Jurkat, Clone E6-1 (cell line): Measurements from ENCODE around the gene SMCHD1. TPM values are rescaled to one million over a fixed set of nuclear protein-coding genes. Genes with fewer than 3 reads are reported as not detected.
A peak's percentile ranks its signal among the peaks of the same experiment; 100 is the strongest.

Source experiments
- DNase-seq: peaks from one replicate; pipeline ENCODE4 v3.0.0-alpha.2; 2011; ENCODE audit warnings: low read depth, low spot score
- H3K4me3 ChIP-seq: 2 replicates; pipeline ENCODE4 v1.5.1; 2011; ENCODE audit warnings: mild to moderate bottlenecking, low read length, control low read depth, moderate library complexity
- polyA plus RNA-seq: library from polyadenylated mRNA; unstranded; fragments of >200 nt; gene quantifications from one replicate; pipeline ENCODE4 v1.2.1, GENCODE V29; 2012; ENCODE audit warnings: missing spikeins; ENCODE audit not compliant: insufficient read length, insufficient read depth

SMCHD1 gene
- 41.8 TPM for polyA plus RNA-seq

- H3K4me3 ChIP-seq, result peak within 1 kb of the TSS; percentile 78
- peak; percentile 75 for DNase-seq
Observed at GRCh38 chr18:2655178-2655953, at the start of gene SMCHD1. Gene SMCHD1, plus strand, starts transcription at chr18:2655726. Its CDS starts 350 bp downstream, at chr18:2656076.

- no peak overlapping the region for H3K4me3 ChIP-seq
- no peak for DNase-seq
Observed at GRCh38 chr18:2606335-2606734, 49.2 kb upstream of the SMCHD1 start.

- H3K4me3 ChIP-seq, result no peak overlapping the region
- DNase-seq, result no peak
Observed at GRCh38 chr18:2609604-2610003, 45.9 kb upstream of the SMCHD1 start.

GRCh38 chr18:2610549-2610948, 45.0 kb upstream of the SMCHD1 start:
- no peak overlapping the region for H3K4me3 ChIP-seq
- DNase-seq, result no peak

GRCh38 chr18:2612996-2613395, 42.5 kb upstream of the SMCHD1 start:
- no peak for DNase-seq
- H3K4me3 ChIP-seq, result no peak overlapping the region

GRCh38 chr18:2617401-2617998, 38.0 kb upstream of the SMCHD1 start:
- H3K4me3 ChIP-seq, result no peak overlapping the region
- no peak for DNase-seq

- H3K4me3 ChIP-seq, result no peak overlapping the region
- no peak for DNase-seq
Observed at GRCh38 chr18:2618009-2618408, 37.5 kb upstream of the SMCHD1 start.

- no peak overlapping the region for H3K4me3 ChIP-seq
- DNase-seq, result no peak
Observed at GRCh38 chr18:2625217-2625616, 30.3 kb upstream of the SMCHD1 start.

GRCh38 chr18:2627821-2628276, 27.7 kb upstream of the SMCHD1 start:
- DNase-seq, result no peak
- H3K4me3 ChIP-seq, result no peak overlapping the region

- DNase-seq, result no peak
- no peak overlapping the region for H3K4me3 ChIP-seq
Observed at GRCh38 chr18:2629003-2629402, 26.5 kb upstream of the SMCHD1 start.

GRCh38 chr18:2635586-2635985, 19.9 kb upstream of the SMCHD1 start:
- no peak for DNase-seq
- no peak overlapping the region for H3K4me3 ChIP-seq

- H3K4me3 ChIP-seq, result peak overlapping the region; percentile 29
- no peak for DNase-seq
Observed at GRCh38 chr18:2636126-2636631, 19.3 kb upstream of the SMCHD1 start.

GRCh38 chr18:2641638-2642037, 13.9 kb upstream of the SMCHD1 start:
- H3K4me3 ChIP-seq, result no peak overlapping the region
- DNase-seq, result peak; percentile 37

GRCh38 chr18:2642771-2643170, 12.8 kb upstream of the SMCHD1 start:
- DNase-seq, result no peak
- no peak overlapping the region for H3K4me3 ChIP-seq

- no peak overlapping the region for H3K4me3 ChIP-seq
- no peak for DNase-seq
Observed at GRCh38 chr18:2644535-2644934, 11.0 kb upstream of the SMCHD1 start.

GRCh38 chr18:2651981-2652380, 3.5 kb upstream of the SMCHD1 start:
- no peak overlapping the region for H3K4me3 ChIP-seq
- DNase-seq, result no peak

- H3K4me3 ChIP-seq, result no peak overlapping the region
- DNase-seq, result no peak
Observed at GRCh38 chr18:2653467-2653866, 2.1 kb upstream of the SMCHD1 start.

GRCh38 chr18:2654169-2654927, 1.2 kb upstream of the SMCHD1 start:
- H3K4me3 ChIP-seq, result peak overlapping the region; percentile 78
- DNase-seq, result no peak

- peak overlapping the region; percentile 78 for H3K4me3 ChIP-seq
- DNase-seq, result no peak
Observed at GRCh38 chr18:2654928-2655177, 673 bp upstream of the SMCHD1 start.

- peak overlapping the region; percentile 74 for H3K4me3 ChIP-seq
Observed at GRCh38 chr18:2655954-2656236, 369 bp downstream of the SMCHD1 start.

More at GRCh38 chr18:2655954-2656236, 369 bp downstream of the SMCHD1 start:
- no peak for DNase-seq
